Measurements from ENCODE around the gene RAPGEF4.
A peak's percentile ranks its signal among the peaks of the same experiment; 100 is the strongest.

RAPGEF4 gene

GRCh38 chr2:172924097-172924660, 188.5 kb downstream of the RAPGEF4 start:
- no peak for TF ChIP-seq CTCF (IDR thresholded peaks at IDR 0.05; ENCODE audit: insufficient read depth, low read depth, low read length, missing control alignments)
- DNase-seq (ENCODE audit: low read depth) = no peak
- no peak overlapping the region for H3K4me3 ChIP-seq (ENCODE audit: low read length)

- no peak for DNase-seq (ENCODE audit: low read depth)
- H3K4me3 ChIP-seq (ENCODE audit: low read length) = no peak overlapping the region
- no peak for TF ChIP-seq CTCF (IDR thresholded peaks at IDR 0.05; ENCODE audit: insufficient read depth, low read depth, low read length, missing control alignments)
Observed at GRCh38 chr2:172925600-172925999, 190.0 kb downstream of the RAPGEF4 start.

- DNase-seq (ENCODE audit: low read depth) = no peak
- no peak overlapping the region for H3K4me3 ChIP-seq (ENCODE audit: low read length)
- no peak for TF ChIP-seq CTCF (IDR thresholded peaks at IDR 0.05; ENCODE audit: insufficient read depth, low read depth, low read length, missing control alignments)
Observed at GRCh38 chr2:172926785-172927640, 191.4 kb downstream of the RAPGEF4 start.

GRCh38 chr2:172927641-172928357, 192.2 kb downstream of the RAPGEF4 start:
- TF ChIP-seq CTCF (IDR thresholded peaks at IDR 0.05; ENCODE audit: insufficient read depth, low read depth, low read length, missing control alignments) = no peak
- no peak overlapping the region for H3K4me3 ChIP-seq (ENCODE audit: low read length)
- peak; percentile 2 for DNase-seq (ENCODE audit: low read depth)

GRCh38 chr2:172928756-172929155, 193.1 kb downstream of the RAPGEF4 start:
- no peak overlapping the region for H3K4me3 ChIP-seq (ENCODE audit: low read length)
- no peak for TF ChIP-seq CTCF (IDR thresholded peaks at IDR 0.05; ENCODE audit: insufficient read depth, low read depth, low read length, missing control alignments)
- DNase-seq (ENCODE audit: low read depth) = peak; percentile 34

GRCh38 chr2:172929644-172930043, 194.0 kb downstream of the RAPGEF4 start:
- no peak for TF ChIP-seq CTCF (IDR thresholded peaks at IDR 0.05; ENCODE audit: insufficient read depth, low read depth, low read length, missing control alignments)
- peak; percentile 48 for DNase-seq (ENCODE audit: low read depth)
- no peak overlapping the region for H3K4me3 ChIP-seq (ENCODE audit: low read length)

Data from epithelial cell of esophagus (primary cell).